Neural cell (in vitro differentiated cells): ENCODE data around the gene SERPINA6. TPM values are rescaled to one million over a fixed set of nuclear protein-coding genes. Genes with fewer than 3 reads are reported as not detected.

ENCODE experiments used
- H2AFZ ChIP-seq: fragments of 200-600, 300-800 bp; sonication (generic), shearing (Covaris generic); 2 replicates; pipeline ENCODE4 v1.6.0; 2014; ENCODE audit warnings: low read depth, mild to moderate bottlenecking, antibody characterized with exemption, low read length, moderate library complexity
- H3F3A ChIP-seq: fragments of 200-600 bp; shearing (Covaris generic); 2 replicates; pipeline ENCODE4 v1.6.1; 2016; ENCODE audit warnings: mild to moderate bottlenecking, moderate library complexity, mixed read lengths, antibody characterized with exemption, low read length; ENCODE audit not compliant: insufficient read depth, poor library complexity, severe bottlenecking
- H3K27ac ChIP-seq: fragments of 200-600, 300-800 bp; sonication (generic), shearing (Covaris generic); 2 replicates; pipeline ENCODE4 v1.5.1; 2014; ENCODE audit warnings: mild to moderate bottlenecking, low read length, moderate library complexity
- H3K27me3 ChIP-seq: fragments of 300-800, 200-600 bp; sonication (generic), shearing (Covaris generic); 2 replicates; pipeline ENCODE4 v1.6.0; 2014; ENCODE audit warnings: mild to moderate bottlenecking, low read depth, low read length, moderate library complexity; ENCODE audit not compliant: insufficient read depth
- H3K36me3 ChIP-seq: fragments of 300-800, 200-600 bp; sonication (generic), shearing (Covaris generic); 2 replicates; pipeline ENCODE4 v1.5.1; 2014; ENCODE audit warnings: mild to moderate bottlenecking, antibody characterized with exemption, low read length, moderate library complexity; ENCODE audit not compliant: insufficient read depth
- H3K4me2 ChIP-seq: fragments of 300-800, 200-600 bp; sonication (generic), shearing (Covaris generic); 2 replicates; pipeline ENCODE4 v1.6.0; 2014; ENCODE audit warnings: mild to moderate bottlenecking, low read length
- H3K4me3 ChIP-seq: fragments of 300-800, 200-600 bp; sonication (generic), shearing (Covaris generic); 2 replicates; pipeline ENCODE4 v1.5.1; 2014; ENCODE audit warnings: mild to moderate bottlenecking, low read length, moderate library complexity
- H3K79me2 ChIP-seq: fragments of 200-600 bp; shearing (Covaris generic); replicated peaks from 2 replicates; pipeline ENCODE4 v1.6.0; 2014; ENCODE audit warnings: mild to moderate bottlenecking, low read length, moderate library complexity; ENCODE audit not compliant: insufficient read depth
- H3K9ac ChIP-seq: fragments of 300-800, 200-600 bp; sonication (generic), shearing (Covaris generic); 2 replicates; pipeline ENCODE4 v1.6.1; 2016; ENCODE audit warnings: mild to moderate bottlenecking, low read length, mixed read lengths
- H3K9me2 ChIP-seq: fragments of 200-600 bp; shearing (Covaris generic); 2 replicates; pipeline ENCODE4 v1.6.1; 2016; ENCODE audit warnings: mild to moderate bottlenecking, low read length, mixed read lengths; ENCODE audit not compliant: insufficient read depth
- H3K9me3 ChIP-seq: fragments of 200-600, 300-800 bp; sonication (generic), shearing (Covaris generic); 2 replicates; pipeline ENCODE4 v1.6.1; 2016; ENCODE audit warnings: mild to moderate bottlenecking, mixed run types, low read length, moderate library complexity, mixed read lengths
- H4K20me1 ChIP-seq: fragments of 200-600 bp; shearing (Covaris generic); 2 replicates; pipeline ENCODE4 v1.6.1; 2016; ENCODE audit warnings: mild to moderate bottlenecking, mixed run types; ENCODE audit not compliant: insufficient read depth
- EP300 ChIP-seq: fragments of 450-650 bp; conservative IDR thresholded peaks from 2 replicates; pipeline ENCODE4 v1.6.1; 2014; ENCODE audit warnings: antibody characterized with exemption, mild to moderate bottlenecking, moderate library complexity; ENCODE audit not compliant: poor library complexity, severe bottlenecking
- EZH2 ChIP-seq: fragments of 200-600, 300-800 bp; shearing (Covaris generic), sonication (generic); IDR thresholded peaks from 2 replicates; pipeline ENCODE4 v1.6.1; 2014; ENCODE audit warnings: antibody characterized with exemption, low read length, borderline replicate concordance, mild to moderate bottlenecking; ENCODE audit not compliant: insufficient read depth, poor library complexity, severe bottlenecking
- MXI1 ChIP-seq: fragments of 450-650 bp; conservative IDR thresholded peaks from 2 replicates; pipeline ENCODE4 v1.6.1; 2014; ENCODE audit warnings: antibody characterized with exemption, mild to moderate bottlenecking; ENCODE audit not compliant: poor library complexity, severe bottlenecking
- POLR2AphosphoS5 ChIP-seq: IDR thresholded peaks from 2 replicates; pipeline ENCODE4 v1.6.1; 2012
- RAD21 ChIP-seq: fragments of 450-650 bp; conservative IDR thresholded peaks from 2 replicates; pipeline ENCODE4 v1.6.1; 2014; ENCODE audit warnings: antibody characterized with exemption, mild to moderate bottlenecking, moderate library complexity
- SMC3 ChIP-seq: fragments of 450-650 bp; conservative IDR thresholded peaks from 2 replicates; pipeline ENCODE4 v1.6.1; 2014; ENCODE audit warnings: antibody characterized with exemption, mild to moderate bottlenecking, moderate library complexity; ENCODE audit not compliant: poor library complexity
- TAF1 ChIP-seq: IDR thresholded peaks from 2 replicates; pipeline ENCODE4 v1.6.1; 2012; ENCODE audit warnings: low read depth
- polyA plus RNA-seq: library from polyadenylated mRNA; depleted of rRNA; stranded (reverse); fragments of >200 nt; gene quantifications from 2 replicates; pipeline ENCODE4 v1.2.3, GENCODE V29; 2014
- TF ChIP-seq, protein P1 (sequence below): fragments of 450-650 bp; IDR thresholded peaks from 2 replicates; pipeline ENCODE4 v1.5.1; 2014; ENCODE audit warnings: antibody characterized with exemption, mild to moderate bottlenecking, moderate library complexity; ENCODE audit not compliant: poor library complexity, severe bottlenecking
- TF ChIP-seq, protein P2 (sequence below): IDR thresholded peaks from 2 replicates; pipeline ENCODE4 v1.6.1; 2012; ENCODE audit warnings: borderline replicate concordance

SERPINA6 gene
- polyA plus RNA-seq, 1 donor from 2014 or later: not detected

DNA sequence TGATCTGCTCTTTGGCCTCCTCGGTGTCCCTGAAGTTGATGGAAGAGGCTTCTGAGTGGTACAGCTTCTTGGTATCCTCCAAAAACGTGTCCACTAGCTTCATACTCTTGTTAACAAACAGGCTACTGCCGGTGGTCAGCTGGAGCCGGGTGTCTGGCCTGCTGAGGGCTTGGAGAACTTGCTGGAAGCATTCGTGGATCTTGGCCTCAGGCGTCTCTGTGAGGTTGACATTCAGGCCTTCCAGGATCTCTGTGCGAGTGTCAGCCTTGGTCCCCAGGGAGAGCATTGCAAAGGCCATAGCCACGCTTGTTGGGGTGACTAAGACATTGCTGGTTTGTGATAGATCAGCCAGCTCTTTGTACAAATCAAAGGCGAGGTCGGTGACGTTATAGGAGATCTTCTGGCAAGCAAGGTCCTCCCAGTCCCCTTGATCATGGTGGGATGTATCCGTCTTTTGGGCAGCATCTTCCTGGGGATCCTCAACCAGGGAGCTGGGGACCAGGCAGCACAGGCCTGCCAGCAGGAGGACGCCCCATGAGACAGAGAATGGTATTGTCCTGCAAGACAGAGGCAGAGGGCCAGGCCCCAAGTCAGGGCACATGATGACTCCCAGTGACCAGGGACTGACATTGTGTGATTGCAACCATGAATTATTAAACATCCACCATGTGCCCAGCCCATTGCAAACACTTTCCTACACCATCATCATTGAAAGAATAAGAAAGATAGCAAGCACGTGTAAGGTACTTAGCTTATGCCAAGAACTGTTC, 43.2 kb upstream of the SERPINA6 start, which contains the start of gene SERPINA2:
Gene SERPINA2 (minus strand): TSS at position 553 of the 770 bp plus-strand sequence.
- H2AFZ ChIP-seq: no peak within 1 kb of the TSS

DNA sequence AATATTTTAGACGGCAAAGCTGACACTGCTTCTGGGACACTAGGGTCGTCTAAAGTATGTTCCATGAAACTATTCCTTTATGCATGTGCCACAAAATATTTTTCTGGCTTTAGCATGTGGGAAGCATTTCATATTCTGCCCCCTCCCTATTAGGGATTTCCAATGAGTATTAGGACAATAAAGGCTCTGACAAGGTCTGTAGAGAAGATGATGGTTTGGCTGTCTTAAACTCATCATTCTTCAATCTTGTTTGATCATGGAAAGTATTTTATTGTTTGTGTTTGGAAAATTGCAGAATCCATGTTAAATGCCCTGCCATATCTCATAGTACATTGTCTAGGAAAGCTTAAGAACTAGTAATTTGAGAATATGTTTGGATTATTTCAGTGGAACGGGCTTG, 42.5 kb upstream of the SERPINA6 start:
- Histone ChIP-seq H3K27me3 (no peaks in the 10 kb centered on the region), H3K9me3 (no peaks in the 10 kb centered on the region), H3K4me3 (no peak overlapping the region), H3K79me2 (no peaks in the 10 kb centered on the region), H3K36me3 (no peaks in the 10 kb centered on the region), H3K9me2 (no peaks in the 10 kb centered on the region), H3K27ac (no peak overlapping the region), H4K20me1 (no peaks in the 10 kb centered on the region), H3F3A (no peaks in the 10 kb centered on the region), H3K4me2 (no peak overlapping the region), H3K9ac (no peak overlapping the region), H2AFZ (no peak overlapping the region)
- no peak for TF ChIP-seq EZH2
- no peak for TF ChIP-seq RAD21
- TF ChIP-seq, protein P1, sequence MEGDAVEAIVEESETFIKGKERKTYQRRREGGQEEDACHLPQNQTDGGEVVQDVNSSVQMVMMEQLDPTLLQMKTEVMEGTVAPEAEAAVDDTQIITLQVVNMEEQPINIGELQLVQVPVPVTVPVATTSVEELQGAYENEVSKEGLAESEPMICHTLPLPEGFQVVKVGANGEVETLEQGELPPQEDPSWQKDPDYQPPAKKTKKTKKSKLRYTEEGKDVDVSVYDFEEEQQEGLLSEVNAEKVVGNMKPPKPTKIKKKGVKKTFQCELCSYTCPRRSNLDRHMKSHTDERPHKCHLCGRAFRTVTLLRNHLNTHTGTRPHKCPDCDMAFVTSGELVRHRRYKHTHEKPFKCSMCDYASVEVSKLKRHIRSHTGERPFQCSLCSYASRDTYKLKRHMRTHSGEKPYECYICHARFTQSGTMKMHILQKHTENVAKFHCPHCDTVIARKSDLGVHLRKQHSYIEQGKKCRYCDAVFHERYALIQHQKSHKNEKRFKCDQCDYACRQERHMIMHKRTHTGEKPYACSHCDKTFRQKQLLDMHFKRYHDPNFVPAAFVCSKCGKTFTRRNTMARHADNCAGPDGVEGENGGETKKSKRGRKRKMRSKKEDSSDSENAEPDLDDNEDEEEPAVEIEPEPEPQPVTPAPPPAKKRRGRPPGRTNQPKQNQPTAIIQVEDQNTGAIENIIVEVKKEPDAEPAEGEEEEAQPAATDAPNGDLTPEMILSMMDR: no peak
- no peak for TF ChIP-seq TAF1
- TF ChIP-seq SMC3: no peak
- TF ChIP-seq EP300: no peak
- TF ChIP-seq, protein P2, sequence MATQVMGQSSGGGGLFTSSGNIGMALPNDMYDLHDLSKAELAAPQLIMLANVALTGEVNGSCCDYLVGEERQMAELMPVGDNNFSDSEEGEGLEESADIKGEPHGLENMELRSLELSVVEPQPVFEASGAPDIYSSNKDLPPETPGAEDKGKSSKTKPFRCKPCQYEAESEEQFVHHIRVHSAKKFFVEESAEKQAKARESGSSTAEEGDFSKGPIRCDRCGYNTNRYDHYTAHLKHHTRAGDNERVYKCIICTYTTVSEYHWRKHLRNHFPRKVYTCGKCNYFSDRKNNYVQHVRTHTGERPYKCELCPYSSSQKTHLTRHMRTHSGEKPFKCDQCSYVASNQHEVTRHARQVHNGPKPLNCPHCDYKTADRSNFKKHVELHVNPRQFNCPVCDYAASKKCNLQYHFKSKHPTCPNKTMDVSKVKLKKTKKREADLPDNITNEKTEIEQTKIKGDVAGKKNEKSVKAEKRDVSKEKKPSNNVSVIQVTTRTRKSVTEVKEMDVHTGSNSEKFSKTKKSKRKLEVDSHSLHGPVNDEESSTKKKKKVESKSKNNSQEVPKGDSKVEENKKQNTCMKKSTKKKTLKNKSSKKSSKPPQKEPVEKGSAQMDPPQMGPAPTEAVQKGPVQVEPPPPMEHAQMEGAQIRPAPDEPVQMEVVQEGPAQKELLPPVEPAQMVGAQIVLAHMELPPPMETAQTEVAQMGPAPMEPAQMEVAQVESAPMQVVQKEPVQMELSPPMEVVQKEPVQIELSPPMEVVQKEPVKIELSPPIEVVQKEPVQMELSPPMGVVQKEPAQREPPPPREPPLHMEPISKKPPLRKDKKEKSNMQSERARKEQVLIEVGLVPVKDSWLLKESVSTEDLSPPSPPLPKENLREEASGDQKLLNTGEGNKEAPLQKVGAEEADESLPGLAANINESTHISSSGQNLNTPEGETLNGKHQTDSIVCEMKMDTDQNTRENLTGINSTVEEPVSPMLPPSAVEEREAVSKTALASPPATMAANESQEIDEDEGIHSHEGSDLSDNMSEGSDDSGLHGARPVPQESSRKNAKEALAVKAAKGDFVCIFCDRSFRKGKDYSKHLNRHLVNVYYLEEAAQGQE: no peak
- TF ChIP-seq MXI1: no peak
- TF ChIP-seq POLR2AphosphoS5: no peak

More for the DNA sequence above, 43.2 kb upstream of the SERPINA6 start, which contains the start of gene SERPINA2:
- Histone ChIP-seq H3K4me2 (no peak within 1 kb of the TSS), H3K79me2 (no peaks in the 10 kb centered on the region), H3K4me3 (no peak within 1 kb of the TSS), H3K36me3 (no peaks in the 10 kb centered on the region), H3K9ac (no peak within 1 kb of the TSS), H3K9me3 (no peaks in the 10 kb centered on the region), H4K20me1 (no peaks in the 10 kb centered on the region), H3K9me2 (no peaks in the 10 kb centered on the region), H3K27ac (no peak within 1 kb of the TSS), H3K27me3 (no peaks in the 10 kb centered on the region), H3F3A (no peaks in the 10 kb centered on the region)
- TF ChIP-seq, protein P1: no peak
- TF ChIP-seq EZH2 (no peak), EP300 (no peak), RAD21 (no peak), POLR2AphosphoS5 (no peak), MXI1 (no peak), TAF1 (no peak), SMC3 (no peak)
- TF ChIP-seq, protein P2: no peak
